ENCODE measurements around the gene SEC14L1. TPM values are rescaled to one million over a fixed set of nuclear protein-coding genes. Genes with fewer than 3 reads are reported as not detected.
A peak's percentile ranks its signal among the peaks of the same experiment; 100 is the strongest.

The SEC14L1 gene
- total and polyA plus RNA-seq, 2 of the 8 experiments (the other 6 are each of a cell fraction or from before 2014, with no cell fraction given), result 27.2 to 74.4 TPM

GRCh38 chr17:77147357-77147801 is 6.6 kb downstream of the SEC14L1 start:
- Histone ChIP-seq H3K18ac (ENCODE audit: extremely low read depth, low read length) (no peak overlapping the region), H4K91ac (replicated peaks; ENCODE audit: insufficient read length, low read length) (no peak overlapping the region), H2BK12ac (ENCODE audit: low read depth, low read length) (no peak overlapping the region), H3K9me3 (ENCODE audit: insufficient read depth in 2 of 2, low read depth in 1 of 2, low read length in 1 of 2) (no peaks in the 10 kb centered on the region), H2BK15ac (ENCODE audit: low read length) (no peak overlapping the region), H3K4me3 (ENCODE audit: extremely low read depth in 1 of 4, insufficient read depth in 2 of 4, low read depth in 3 of 4, low read length in 4 of 4) (no peak overlapping the region), H3K27me3 (replicated peaks in 1 of 4; ENCODE audit: control insufficient read depth in 3 of 4, extremely low read depth in 1 of 4, insufficient read depth in 3 of 4, low read length in 3 of 4) (no peaks in the 10 kb centered on the region), H3K9ac (replicated peaks in 1 of 4; ENCODE audit: extremely low read depth in 1 of 4, low read depth in 3 of 4, low read length in 3 of 4) (no peak overlapping the region), H2BK5ac (ENCODE audit: low read depth, low read length) (no peak overlapping the region), H2BK120ac (replicated peaks; ENCODE audit: low read depth, low read length) (no peak overlapping the region), H2BK20ac (ENCODE audit: low read length) (no peak overlapping the region), H3K4ac (replicated peaks; ENCODE audit: insufficient read length, low read depth, low read length) (no peak overlapping the region), H2AFZ (ENCODE audit: low read length) (no peak overlapping the region), H3K79me1 (ENCODE audit: low read depth, low read length) (peaks cover 2% of the 10 kb centered on the region), H3K79me2 (ENCODE audit: control insufficient read depth in 1 of 2, insufficient read depth in 2 of 2, low read length in 2 of 2) (peaks cover 0 to 27% of the 10 kb centered on the region in 2 experiments; a peak in 1 of 4 replicates), H4K5ac (ENCODE audit: insufficient read length, low read depth, low read length) (no peak overlapping the region), H3K36me3 (ENCODE audit: control insufficient read depth in 2 of 4, insufficient read depth in 4 of 4, low read length in 3 of 4) (peaks cover 2 to 26% (median 4%) of the 10 kb centered on the region in 4 experiments; a peak in 6 of 8 replicates), H3K27ac (ENCODE audit: low read depth, low read length) (no peak overlapping the region), H4K8ac (ENCODE audit: extremely low read depth, insufficient read depth, low read length) (no peak overlapping the region), H3K23me2 (ENCODE audit: low read depth, low read length) (no peaks in the 10 kb centered on the region), H3K4me2 (ENCODE audit: insufficient read depth in 1 of 2, low read depth in 2 of 2, low read length in 2 of 2) (peak overlapping the region in 1 of 2 experiments; percentile 30; a peak in 1 of 4 replicates), H3K4me1 (replicated peaks in 1 of 4; ENCODE audit: control insufficient read depth in 3 of 4, insufficient read depth in 4 of 4, low read length in 3 of 4) (peaks cover 5 to 16% (median 8%) of the 10 kb centered on the region in 4 experiments; a peak in 6 of 7 replicates), H4K20me1 (replicated peaks in 1 of 2; ENCODE audit: control insufficient read depth in 1 of 2, insufficient read depth in 2 of 2, low read length in 2 of 2) (peaks cover 0 to 12% of the 10 kb centered on the region in 2 experiments), H3K23ac (ENCODE audit: insufficient read length) (no peak overlapping the region), H3K56ac (replicated peaks; ENCODE audit: insufficient read length, low read depth, low read length) (no peak overlapping the region), H2AK5ac (ENCODE audit: low read depth, low read length) (no peak overlapping the region), H3K14ac (ENCODE audit: insufficient read length) (no peak overlapping the region)
- ChIA-PET CTCF (ENCODE audit: partially characterized antibody) (interaction anchor here (0.6 to 1.4 kb wide), 4 partner anchors 30 to 100 kb away, joined by 3 to 4 read pairs (median 4); no protein-coding TSS in a partner anchor), POLR2A (ENCODE audit: partially characterized antibody) (no interaction called here)
- TF ChIP-seq TCF12 (IDR thresholded peaks at IDR 0.05; ENCODE audit: low read depth, low read length) (no peak), GABPA (IDR thresholded peaks at IDR 0.05; ENCODE audit: borderline replicate concordance, insufficient read depth, low read length) (no peak), RFX5 (IDR thresholded peaks at IDR 0.05; ENCODE audit: borderline replicate concordance, low read depth, low read length) (no peak), ATF3 (IDR thresholded peaks at IDR 0.05; ENCODE audit: insufficient read depth, low read depth, low read length) (no peak), MAX (IDR thresholded peaks at IDR 0.05) (no peak)
- 76% methylated on average over 8 of the region's 8 CpGs; no CpG with 5 or more reads in 1 of the 2 experiments for WGBS, 2 experiments (ENCODE audit: extremely low coverage in 1 of 2, insufficient coverage in 1 of 2, insufficient read length in 1 of 2, insufficient replicate concordance in 2 of 2, low coverage in 1 of 2, low lambda C conversion rate in 2 of 2, missing lambda C conversion rate in 1 of 2)
- FAIRE-seq, result no peak
- no peak for DNase-seq (ENCODE audit: low read depth in 1 of 2, low spot score in 2 of 2)
